OCI-LY3 (cell line): ENCODE data around the gene HOXC5.

Source experiments
- EZH2phosphoT487 ChIP-seq: fragments of 200-600 bp; shearing (Covaris generic); IDR thresholded peaks from 2 replicates; pipeline ENCODE4 v1.6.1; 2018; ENCODE audit warnings: antibody characterized with exemption, mixed run types, low read depth
- TF ChIP-seq, protein P1 (sequence below): fragments of 200-600, 300-600 bp; sonication (generic); IDR thresholded peaks from 2 replicates; pipeline ENCODE4 v1.5.1; 2014; ENCODE audit warnings: antibody characterized with exemption, low read length, low read depth

DNA sequence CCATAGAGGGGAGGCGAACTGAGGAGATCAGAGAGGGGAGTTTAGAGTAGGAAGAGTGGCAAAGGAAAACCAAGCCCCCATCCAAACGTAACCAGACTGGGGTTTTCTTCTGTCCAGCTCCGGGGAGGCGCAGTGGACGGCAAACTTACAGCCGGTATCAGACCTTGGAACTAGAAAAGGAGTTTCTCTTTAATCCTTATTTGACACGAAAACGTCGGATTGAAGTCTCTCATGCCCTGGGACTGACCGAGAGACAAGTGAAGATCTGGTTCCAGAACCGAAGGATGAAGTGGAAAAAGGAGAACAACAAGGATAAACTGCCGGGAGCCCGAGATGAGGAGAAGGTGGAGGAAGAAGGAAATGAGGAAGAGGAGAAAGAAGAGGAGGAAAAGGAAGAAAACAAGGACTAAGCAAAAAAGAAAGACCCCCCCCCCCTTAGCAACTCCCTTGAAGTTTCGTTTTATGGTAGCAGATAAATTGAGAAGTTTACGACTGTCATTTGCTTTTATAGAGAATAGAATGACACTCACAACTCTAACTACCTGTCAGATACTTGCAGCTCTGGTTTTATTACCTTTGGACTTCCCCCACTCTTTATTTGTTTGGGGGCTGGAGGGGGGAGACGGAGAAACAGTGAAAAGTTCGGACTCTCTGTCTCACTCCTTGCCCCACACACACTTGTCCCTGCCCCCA, 21.7 kb upstream of the HOXC5 start:
- TF ChIP-seq, protein P1, sequence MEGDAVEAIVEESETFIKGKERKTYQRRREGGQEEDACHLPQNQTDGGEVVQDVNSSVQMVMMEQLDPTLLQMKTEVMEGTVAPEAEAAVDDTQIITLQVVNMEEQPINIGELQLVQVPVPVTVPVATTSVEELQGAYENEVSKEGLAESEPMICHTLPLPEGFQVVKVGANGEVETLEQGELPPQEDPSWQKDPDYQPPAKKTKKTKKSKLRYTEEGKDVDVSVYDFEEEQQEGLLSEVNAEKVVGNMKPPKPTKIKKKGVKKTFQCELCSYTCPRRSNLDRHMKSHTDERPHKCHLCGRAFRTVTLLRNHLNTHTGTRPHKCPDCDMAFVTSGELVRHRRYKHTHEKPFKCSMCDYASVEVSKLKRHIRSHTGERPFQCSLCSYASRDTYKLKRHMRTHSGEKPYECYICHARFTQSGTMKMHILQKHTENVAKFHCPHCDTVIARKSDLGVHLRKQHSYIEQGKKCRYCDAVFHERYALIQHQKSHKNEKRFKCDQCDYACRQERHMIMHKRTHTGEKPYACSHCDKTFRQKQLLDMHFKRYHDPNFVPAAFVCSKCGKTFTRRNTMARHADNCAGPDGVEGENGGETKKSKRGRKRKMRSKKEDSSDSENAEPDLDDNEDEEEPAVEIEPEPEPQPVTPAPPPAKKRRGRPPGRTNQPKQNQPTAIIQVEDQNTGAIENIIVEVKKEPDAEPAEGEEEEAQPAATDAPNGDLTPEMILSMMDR, result no peak
- no peak for TF ChIP-seq EZH2phosphoT487
